ENCODE measurements around the gene FMN2.

The FMN2 gene

GRCh38 chr1:240491156-240491555, 399.5 kb downstream of the FMN2 start:
- TF ChIP-seq ZNF565 (CRISPR knock-in tag; conservative IDR thresholded peaks at IDR 0.05; ENCODE audit: low read depth) (no peak), ESRRG (CRISPR knock-in tag; IDR thresholded peaks at IDR 0.05) (no peak), ZNF8 (CRISPR knock-in tag; IDR thresholded peaks at IDR 0.05) (no peak), CSRNP3 (CRISPR knock-in tag; IDR thresholded peaks at IDR 0.05) (no peak), PPARA (CRISPR knock-in tag; IDR thresholded peaks at IDR 0.05; ENCODE audit: borderline replicate concordance) (no peak), ISL1 (CRISPR knock-in tag; IDR thresholded peaks at IDR 0.05) (no peak), ZFP30 (CRISPR knock-in tag; IDR thresholded peaks at IDR 0.05) (no peak), ZNF70 (CRISPR knock-in tag; IDR thresholded peaks at IDR 0.05) (no peak), BACH2 (CRISPR knock-in tag; IDR thresholded peaks at IDR 0.05; ENCODE audit: borderline replicate concordance) (no peak), ZFP3 (CRISPR knock-in tag; IDR thresholded peaks at IDR 0.05) (no peak), ARNTL (CRISPR knock-in tag; IDR thresholded peaks at IDR 0.05; ENCODE audit: borderline replicate concordance, low read depth) (no peak), TOX (CRISPR knock-in tag; IDR thresholded peaks at IDR 0.05; ENCODE audit: borderline replicate concordance) (no peak), CREB5 (CRISPR knock-in tag; IDR thresholded peaks at IDR 0.05; ENCODE audit: low read depth) (no peak), CSDC2 (CRISPR knock-in tag; IDR thresholded peaks at IDR 0.05) (no peak), GLIS3 (CRISPR knock-in tag; IDR thresholded peaks at IDR 0.05) (no peak), SNAI2 (CRISPR knock-in tag; IDR thresholded peaks at IDR 0.05) (no peak), POU6F1 (CRISPR knock-in tag; IDR thresholded peaks at IDR 0.05; ENCODE audit: borderline replicate concordance, low read depth) (no peak)
- ATAC-seq: peak; percentile 19

GRCh38 chr1:240491796-240492195, 400.1 kb downstream of the FMN2 start:
- TF ChIP-seq ZFP30 (CRISPR knock-in tag; IDR thresholded peaks at IDR 0.05) (no peak), CREB5 (CRISPR knock-in tag; IDR thresholded peaks at IDR 0.05; ENCODE audit: low read depth) (no peak), CSRNP3 (CRISPR knock-in tag; IDR thresholded peaks at IDR 0.05) (no peak), ZNF8 (CRISPR knock-in tag; IDR thresholded peaks at IDR 0.05) (no peak), PPARA (CRISPR knock-in tag; IDR thresholded peaks at IDR 0.05; ENCODE audit: borderline replicate concordance) (no peak), BACH2 (CRISPR knock-in tag; IDR thresholded peaks at IDR 0.05; ENCODE audit: borderline replicate concordance) (no peak), CSDC2 (CRISPR knock-in tag; IDR thresholded peaks at IDR 0.05) (no peak)
- ATAC-seq: no peak

GRCh38 chr1:240492832-240493440, 401.3 kb downstream of the FMN2 start:
- peak; percentile 89 for ATAC-seq
- no peak for TF ChIP-seq ZFP30 (CRISPR knock-in tag; IDR thresholded peaks at IDR 0.05)

GRCh38 chr1:240495601-240496000, 403.9 kb downstream of the FMN2 start:
- TF ChIP-seq SNAI2 (CRISPR knock-in tag; IDR thresholded peaks at IDR 0.05) (no peak), PATZ1 (CRISPR knock-in tag; IDR thresholded peaks at IDR 0.05; ENCODE audit: borderline replicate concordance) (no peak), RARB (CRISPR knock-in tag; IDR thresholded peaks at IDR 0.05) (no peak), TOX (CRISPR knock-in tag; IDR thresholded peaks at IDR 0.05; ENCODE audit: borderline replicate concordance) (no peak), ISL1 (CRISPR knock-in tag; IDR thresholded peaks at IDR 0.05) (no peak), CREB5 (CRISPR knock-in tag; IDR thresholded peaks at IDR 0.05; ENCODE audit: low read depth) (no peak), OSR1 (CRISPR knock-in tag; IDR thresholded peaks at IDR 0.05) (no peak), ZFP3 (CRISPR knock-in tag; IDR thresholded peaks at IDR 0.05) (no peak), PPARA (CRISPR knock-in tag; IDR thresholded peaks at IDR 0.05; ENCODE audit: borderline replicate concordance) (no peak), ZC3H10 (CRISPR knock-in tag; IDR thresholded peaks at IDR 0.05) (no peak), ZNF8 (CRISPR knock-in tag; IDR thresholded peaks at IDR 0.05) (no peak)
- ATAC-seq: no peak
